ENCODE data around the gene TMEM40. TPM values are rescaled to one million over a fixed set of nuclear protein-coding genes. Genes with fewer than 3 reads are reported as not detected.

TMEM40 gene
- total RNA-seq, 2 donors from 2014 or later, result not detected

GRCh38 chr3:12773710-12774086 lies 14.6 kb upstream of the TMEM40 start:
- DNase-seq, result no peak
- no peak for TF ChIP-seq CTCF (IDR thresholded peaks at IDR 0.05)
- Histone ChIP-seq H3K27ac (no peak overlapping the region), H3K4me1 (no peaks in the 10 kb centered on the region), H3K9ac (ENCODE audit: low read depth in 2 of 2, low read length in 2 of 2) (no peak overlapping the region), H3K4me3 (no peak overlapping the region), H3K36me3 (no peaks in the 10 kb centered on the region), H3K9me3 (no peaks in the 10 kb centered on the region), H3K27me3 (no peaks in the 10 kb centered on the region)
- intact Hi-C loops (cut with DNase I), result no loop called here

GRCh38 chr3:12773030-12773709 lies 14.1 kb upstream of the TMEM40 start:
- no peak for TF ChIP-seq CTCF (IDR thresholded peaks at IDR 0.05)
- no peak for DNase-seq
- no peaks in the 10 kb centered on the region for H3K9me3 ChIP-seq
- intact Hi-C loops (cut with DNase I), result no loop called here
- H3K27me3 ChIP-seq, result no peaks in the 10 kb centered on the region
- no peak overlapping the region for H3K9ac ChIP-seq (ENCODE audit: low read depth in 2 of 2, low read length in 2 of 2)
- no peak overlapping the region for H3K4me3 ChIP-seq
- H3K27ac ChIP-seq, result no peak overlapping the region
- H3K4me1 ChIP-seq, result no peaks in the 10 kb centered on the region
- no peaks in the 10 kb centered on the region for H3K36me3 ChIP-seq

GRCh38 chr3:12772462-12772861 lies 13.4 kb upstream of the TMEM40 start:
- DNase-seq, result no peak
- H3K27me3 ChIP-seq, result no peaks in the 10 kb centered on the region
- TF ChIP-seq CTCF (IDR thresholded peaks at IDR 0.05), result no peak
- H3K4me3 ChIP-seq, result no peak overlapping the region
- H3K4me1 ChIP-seq, result no peaks in the 10 kb centered on the region
- no peaks in the 10 kb centered on the region for H3K36me3 ChIP-seq
- H3K27ac ChIP-seq, result no peak overlapping the region
- H3K9me3 ChIP-seq, result no peaks in the 10 kb centered on the region
- intact Hi-C loops (cut with DNase I), result no loop called here
- no peak overlapping the region for H3K9ac ChIP-seq (ENCODE audit: low read depth in 2 of 2, low read length in 2 of 2)

- Histone ChIP-seq H3K9me3 (no peaks in the 10 kb centered on the region), H3K27ac (no peak overlapping the region), H3K4me3 (no peak overlapping the region), H3K36me3 (no peaks in the 10 kb centered on the region), H3K4me1 (no peaks in the 10 kb centered on the region), H3K9ac (ENCODE audit: low read depth in 2 of 2, low read length in 2 of 2) (no peak overlapping the region), H3K27me3 (no peaks in the 10 kb centered on the region)
- intact Hi-C loops (cut with DNase I), result no loop called here
- no peak for DNase-seq
- TF ChIP-seq CTCF (IDR thresholded peaks at IDR 0.05), result no peak
Measured at GRCh38 chr3:12771236-12771635, 12.2 kb upstream of the TMEM40 start.

GRCh38 chr3:12769761-12770160 lies 10.7 kb upstream of the TMEM40 start:
- Histone ChIP-seq H3K4me3 (no peak overlapping the region), H3K36me3 (no peaks in the 10 kb centered on the region), H3K9ac (ENCODE audit: low read depth in 2 of 2, low read length in 2 of 2) (no peak overlapping the region), H3K27me3 (no peaks in the 10 kb centered on the region), H3K4me1 (no peaks in the 10 kb centered on the region), H3K9me3 (no peaks in the 10 kb centered on the region), H3K27ac (no peak overlapping the region)
- intact Hi-C loops (cut with DNase I), result no loop called here
- TF ChIP-seq CTCF (IDR thresholded peaks at IDR 0.05), result no peak
- no peak for DNase-seq
